Smooth muscle cell (in vitro differentiated cells): Measurements from ENCODE around the gene CDC6. TPM values are rescaled to one million over a fixed set of nuclear protein-coding genes. Genes with fewer than 3 reads are reported as not detected.

Source experiments
- DNase-seq: peaks from one replicate; lab custom pipeline; 2025; ENCODE audit not compliant: unreplicated experiment; lab: John Stamatoyannopoulos, UW
- H2AFZ ChIP-seq: fragments of 200-600 bp; sonication (generic); 2 replicates; pipeline ENCODE4 v1.6.0; 2016; ENCODE audit warnings: antibody characterized with exemption, low read depth, mild to moderate bottlenecking
- H3F3A ChIP-seq: fragments of 200-600 bp; sonication (generic); 2 replicates; pipeline ENCODE4 v1.6.0; 2017; ENCODE audit warnings: antibody characterized with exemption, low read depth
- H3K27ac ChIP-seq: fragments of 200-600 bp; sonication (generic); 2 replicates; pipeline ENCODE4 v1.5.1; 2016; ENCODE audit warnings: low read depth, mild to moderate bottlenecking
- H3K27me3 ChIP-seq: fragments of 200-600 bp; sonication (generic); 2 replicates; pipeline ENCODE4 v1.6.1; 2016; ENCODE audit warnings: low read depth, mild to moderate bottlenecking
- H3K36me3 ChIP-seq: fragments of 200-600 bp; sonication (generic); 2 replicates; pipeline ENCODE4 v1.5.1; 2016; ENCODE audit warnings: low read depth
- H3K4me1 ChIP-seq: fragments of 200-600 bp; sonication (generic); 2 replicates; pipeline ENCODE4 v1.5.1; 2016; ENCODE audit warnings: low read depth
- H3K4me2 ChIP-seq: fragments of 200-600 bp; sonication (generic); 2 replicates; pipeline ENCODE4 v1.6.0; 2016; ENCODE audit warnings: mild to moderate bottlenecking
- H3K4me3 ChIP-seq: fragments of 200-600 bp; sonication (generic); 2 replicates; pipeline ENCODE4 v1.5.1; 2016; ENCODE audit warnings: mild to moderate bottlenecking
- H3K79me2 ChIP-seq: fragments of 200-600 bp; sonication (generic); 2 replicates; pipeline ENCODE4 v1.6.0; 2016; ENCODE audit warnings: low read depth, mild to moderate bottlenecking
- H3K9ac ChIP-seq: fragments of 200-600 bp; sonication (generic); 2 replicates; pipeline ENCODE4 v1.6.0; 2016; ENCODE audit warnings: low read depth
- H3K9me3 ChIP-seq: fragments of 200-600 bp; sonication (generic); replicated peaks from 2 replicates; pipeline ENCODE4 v1.5.1; 2016; ENCODE audit warnings: low read depth
- H4K20me1 ChIP-seq: fragments of 200-600 bp; sonication (generic); 2 replicates; pipeline ENCODE4 v1.6.0; 2016; ENCODE audit warnings: low read depth
- WGBS: methylation state at CpG from one replicate; pipeline ENCODE4 v1.1.7; 2016; ENCODE audit warnings: low lambda C conversion rate; 5-methylcytosine and 5-hydroxymethylcytosine counted together
- polyA plus RNA-seq: library from polyadenylated mRNA; unstranded; fragments of >200 nt; fragmentation: Nextera tagmentation; extraction: Ambion mirVana; gene quantifications from 2 replicates; pipeline ENCODE4 v1.2.1, GENCODE V29; 2016
- total RNA-seq: library from RNA; depleted of rRNA; stranded (reverse); fragments of >200 nt; gene quantifications from 2 replicates; pipeline ENCODE4 v1.2.3, GENCODE V29; 2014
- TF ChIP-seq, protein P1 (sequence below): fragments of 200-600 bp; sonication (generic); IDR thresholded peaks from 2 replicates; pipeline ENCODE4 v1.5.1; 2017; ENCODE audit warnings: borderline replicate concordance, mild to moderate bottlenecking, antibody characterized with exemption; ENCODE audit not compliant: insufficient read depth, poor library complexity, severe bottlenecking

CDC6 gene
- total and polyA plus RNA-seq, 2 experiments from 2014 or later = 5.5 to 15.1 TPM

DNA sequence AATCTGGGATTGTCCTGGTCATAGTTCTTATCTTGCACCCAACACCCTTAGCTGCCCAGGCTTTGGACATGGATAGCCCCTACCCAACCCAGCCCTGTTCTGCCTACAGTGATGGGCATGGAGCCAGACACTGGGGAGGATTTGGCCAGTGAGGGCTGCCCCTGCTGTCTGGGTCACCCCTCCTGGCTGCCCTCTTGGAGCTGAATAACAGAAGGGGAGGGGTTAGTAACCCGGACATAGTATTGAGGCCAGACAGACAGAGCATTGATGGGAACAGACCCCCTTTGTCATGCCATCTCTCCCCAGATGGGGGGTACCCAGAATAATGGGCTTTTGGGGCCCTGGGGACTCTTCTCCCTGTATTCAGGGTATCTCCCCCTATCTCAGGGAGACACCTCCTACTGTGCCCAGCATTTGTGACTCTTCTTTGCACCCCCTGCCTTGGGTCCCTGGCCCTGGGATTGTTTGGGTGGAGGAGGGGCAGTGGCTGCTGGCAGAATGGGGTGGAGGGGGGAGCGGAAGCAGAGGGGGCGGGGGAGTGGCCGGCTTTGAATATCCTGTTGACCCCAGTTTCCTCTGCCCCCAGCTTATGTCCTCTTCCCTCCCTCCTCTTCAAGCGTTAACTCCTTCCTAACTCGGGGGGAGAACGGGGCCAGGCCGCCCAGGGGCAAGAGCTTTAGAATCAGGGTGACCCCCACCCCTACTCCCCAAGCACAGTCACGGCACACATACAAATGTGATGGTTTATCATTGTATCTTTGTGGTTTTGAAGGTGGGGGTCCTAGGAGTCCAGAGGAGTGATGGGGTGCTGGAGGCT is 59.8 kb downstream of the CDC6 start:
- Histone ChIP-seq H3K36me3 (no peaks in the 10 kb centered on the region), H3K4me3 (no peak overlapping the region), H3K27ac (no peak overlapping the region), H2AFZ (no peak overlapping the region), H3K9me3 (no peaks in the 10 kb centered on the region), H3K4me1 (peaks cover 71% of the 10 kb centered on the region), H4K20me1 (peaks cover 78% of the 10 kb centered on the region), H3K79me2 (peaks cover 60% of the 10 kb centered on the region), H3K9ac (no peak overlapping the region), H3K4me2 (no peak overlapping the region), H3K27me3 (no peaks in the 10 kb centered on the region), H3F3A (peaks cover 8% of the 10 kb centered on the region)
- no peak for DNase-seq
- TF ChIP-seq, protein P1, sequence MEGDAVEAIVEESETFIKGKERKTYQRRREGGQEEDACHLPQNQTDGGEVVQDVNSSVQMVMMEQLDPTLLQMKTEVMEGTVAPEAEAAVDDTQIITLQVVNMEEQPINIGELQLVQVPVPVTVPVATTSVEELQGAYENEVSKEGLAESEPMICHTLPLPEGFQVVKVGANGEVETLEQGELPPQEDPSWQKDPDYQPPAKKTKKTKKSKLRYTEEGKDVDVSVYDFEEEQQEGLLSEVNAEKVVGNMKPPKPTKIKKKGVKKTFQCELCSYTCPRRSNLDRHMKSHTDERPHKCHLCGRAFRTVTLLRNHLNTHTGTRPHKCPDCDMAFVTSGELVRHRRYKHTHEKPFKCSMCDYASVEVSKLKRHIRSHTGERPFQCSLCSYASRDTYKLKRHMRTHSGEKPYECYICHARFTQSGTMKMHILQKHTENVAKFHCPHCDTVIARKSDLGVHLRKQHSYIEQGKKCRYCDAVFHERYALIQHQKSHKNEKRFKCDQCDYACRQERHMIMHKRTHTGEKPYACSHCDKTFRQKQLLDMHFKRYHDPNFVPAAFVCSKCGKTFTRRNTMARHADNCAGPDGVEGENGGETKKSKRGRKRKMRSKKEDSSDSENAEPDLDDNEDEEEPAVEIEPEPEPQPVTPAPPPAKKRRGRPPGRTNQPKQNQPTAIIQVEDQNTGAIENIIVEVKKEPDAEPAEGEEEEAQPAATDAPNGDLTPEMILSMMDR = no peak
- 58% methylated on average over 8 of the region's 9 CpGs for WGBS

GRCh38 chr17:40348136-40348504 is 60.4 kb downstream of the CDC6 start:
- Histone ChIP-seq H3K4me3 (no peak overlapping the region), H3K36me3 (no peaks in the 10 kb centered on the region), H4K20me1 (peaks cover 75% of the 10 kb centered on the region), H3K9ac (no peak overlapping the region), H3K27me3 (no peaks in the 10 kb centered on the region), H3F3A (peaks cover 3% of the 10 kb centered on the region), H3K9me3 (no peaks in the 10 kb centered on the region), H2AFZ (no peak overlapping the region), H3K79me2 (peaks cover 54% of the 10 kb centered on the region), H3K4me1 (peaks cover 65% of the 10 kb centered on the region), H3K27ac (no peak overlapping the region), H3K4me2 (no peak overlapping the region)
- 70% methylated on average over 5 of the region's 5 CpGs for WGBS
- DNase-seq = no peak
- TF ChIP-seq, protein P1 = no peak

GRCh38 chr17:40348562-40349476 is 61.1 kb downstream of the CDC6 start:
- Histone ChIP-seq H3K9ac (no peak overlapping the region), H2AFZ (no peak overlapping the region), H3K27ac (no peak overlapping the region), H4K20me1 (peaks cover 68% of the 10 kb centered on the region), H3K9me3 (no peaks in the 10 kb centered on the region), H3K27me3 (no peaks in the 10 kb centered on the region), H3F3A (no peaks in the 10 kb centered on the region), H3K79me2 (peaks cover 47% of the 10 kb centered on the region), H3K36me3 (no peaks in the 10 kb centered on the region), H3K4me1 (peaks cover 58% of the 10 kb centered on the region), H3K4me2 (no peak overlapping the region), H3K4me3 (no peak overlapping the region)
- DNase-seq = no peak
- TF ChIP-seq, protein P1 = no peak
- 94% methylated on average over 17 of the region's 17 CpGs for WGBS
